22Rv1 (cell line): Measurements from ENCODE around the gene CCDC170.

Source experiments
- H3K27ac ChIP-seq: fragments of 450-650 bp; 2 replicates; pipeline ENCODE4 v1.5.1; 2017
- CTCF ChIP-seq: fragments of 450-650 bp; IDR thresholded peaks from 2 replicates; pipeline ENCODE4 v1.5.1; 2017; ENCODE audit warnings: mild to moderate bottlenecking
- ZFX ChIP-seq: fragments of 450-650 bp; IDR thresholded peaks from 2 replicates; pipeline ENCODE4 v1.6.1; 2017; ENCODE audit warnings: antibody characterized with exemption, borderline replicate concordance

Gene CCDC170

GRCh38 chr6:151665329-151665728 is 171.5 kb downstream of the CCDC170 start:
- no peak for TF ChIP-seq ZFX
- no peak for TF ChIP-seq CTCF
- H3K27ac ChIP-seq, result no peak overlapping the region

- H3K27ac ChIP-seq, result no peak overlapping the region
- TF ChIP-seq ZFX, result no peak
- TF ChIP-seq CTCF, result no peak
Measured at GRCh38 chr6:151666526-151666925, 172.7 kb downstream of the CCDC170 start.

- TF ChIP-seq CTCF (no peak), ZFX (no peak)
- no peak overlapping the region for H3K27ac ChIP-seq
Measured at GRCh38 chr6:151669208-151669560, 175.4 kb downstream of the CCDC170 start.

- TF ChIP-seq ZFX (no peak), CTCF (no peak)
- no peak overlapping the region for H3K27ac ChIP-seq
Measured at GRCh38 chr6:151670116-151670515, 176.3 kb downstream of the CCDC170 start.
